ENCODE measurements around the gene SYT9.

SYT9 gene

DNA sequence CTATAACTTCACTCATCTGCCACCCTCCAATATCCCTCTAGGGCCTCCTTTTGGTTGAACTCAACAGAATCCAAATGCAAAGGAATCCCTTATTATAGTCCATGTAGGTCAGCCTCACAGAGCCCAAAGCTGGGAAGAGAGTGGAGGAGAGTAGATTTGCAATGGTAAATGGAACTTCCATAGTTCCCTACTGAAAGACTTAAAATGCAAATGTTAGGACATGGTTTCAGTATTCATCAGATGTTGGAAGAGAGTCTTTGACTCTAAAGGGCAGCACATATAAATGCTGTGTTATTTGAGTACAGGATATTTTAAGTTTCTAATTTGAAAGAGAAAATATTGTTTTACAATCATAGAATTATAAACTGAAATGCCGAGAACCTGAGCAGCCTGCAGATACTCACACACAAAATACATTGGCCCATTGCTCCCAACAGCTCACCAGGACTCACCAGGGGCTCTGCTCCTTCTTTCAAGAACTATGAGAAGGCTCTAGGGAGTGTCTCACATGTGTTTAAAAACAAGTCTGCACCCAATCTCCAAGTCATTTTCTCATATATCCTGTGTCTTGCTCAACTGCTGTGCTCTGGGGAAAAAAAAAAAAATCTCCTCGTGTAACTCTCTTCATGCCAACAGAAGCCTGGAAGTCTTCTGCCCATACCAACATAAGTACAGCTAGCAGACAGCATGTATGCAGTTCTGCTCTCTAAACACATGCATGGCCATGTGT lies 39.6 kb downstream of the SYT9 start:
- TF ChIP-seq GATA3 (IDR thresholded peaks at IDR 0.05; ENCODE audit: low read depth, low read length) (no peak), GATA2 (IDR thresholded peaks at IDR 0.05; ENCODE audit: low read depth, low read length) (no peak)

DNA sequence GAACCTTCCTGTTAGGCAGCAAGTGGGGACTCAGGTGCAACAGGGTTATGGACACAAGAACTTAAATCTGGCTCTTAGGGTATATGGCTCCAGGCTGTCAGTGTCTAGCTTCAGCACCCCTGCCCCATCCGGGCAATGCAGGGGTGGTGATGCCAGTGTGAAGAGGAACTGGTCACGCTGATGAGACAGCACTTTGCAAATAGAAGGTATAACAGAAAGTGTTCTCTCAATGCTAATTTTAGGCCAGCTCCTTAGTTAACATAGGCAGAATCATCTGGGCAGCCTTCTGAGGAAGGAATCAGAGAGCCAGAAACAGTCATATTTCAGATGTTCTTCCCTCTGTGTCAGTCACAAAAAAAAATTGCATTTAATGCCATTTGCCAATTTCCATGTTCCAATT lies 41.2 kb downstream of the SYT9 start:
- TF ChIP-seq GATA3 (IDR thresholded peaks at IDR 0.05; ENCODE audit: low read depth, low read length) (no peak), GATA2 (IDR thresholded peaks at IDR 0.05; ENCODE audit: low read depth, low read length) (no peak)

DNA sequence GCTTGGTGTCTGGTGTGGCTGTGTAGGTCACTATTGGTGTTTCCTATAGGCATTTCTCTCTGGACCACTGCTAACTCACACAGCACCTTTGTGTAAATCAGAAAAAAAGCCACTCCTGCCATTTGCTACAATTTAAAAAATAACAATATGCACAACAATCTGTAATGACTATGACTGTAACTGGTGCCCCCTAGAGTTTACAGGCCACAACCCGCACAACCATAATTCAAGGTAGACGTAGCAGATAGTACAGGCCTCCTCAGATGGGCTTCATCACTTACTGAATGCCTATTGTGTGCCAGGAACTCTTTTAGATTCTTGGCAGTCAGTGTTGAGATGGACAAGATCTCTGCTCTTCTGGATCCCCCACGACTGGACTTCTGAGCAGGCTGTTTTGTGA lies 47.7 kb downstream of the SYT9 start:
- no peak for TF ChIP-seq GATA3 (IDR thresholded peaks at IDR 0.05; ENCODE audit: low read depth, low read length)

DNA sequence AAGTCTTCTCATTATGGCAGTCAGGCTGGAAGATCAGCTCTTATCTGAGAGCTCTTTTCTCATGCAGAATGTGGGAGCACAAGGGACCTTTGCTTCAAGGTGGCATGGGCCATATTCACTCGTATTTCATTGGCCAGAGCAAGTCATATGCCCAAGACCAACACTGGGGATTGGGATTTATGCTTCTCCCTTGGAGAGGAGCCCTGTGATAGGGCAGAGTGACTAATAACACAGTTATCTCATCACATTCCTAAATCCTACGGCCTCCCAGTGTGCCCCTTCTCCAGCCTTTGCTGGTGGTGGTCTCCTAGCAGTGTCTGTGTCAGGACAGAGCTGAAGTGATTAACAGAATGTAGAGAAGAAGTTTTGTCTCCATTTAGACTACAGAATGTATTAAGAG lies 48.6 kb downstream of the SYT9 start:
- no peak for TF ChIP-seq GATA3 (IDR thresholded peaks at IDR 0.05; ENCODE audit: low read depth, low read length)
- TF ChIP-seq GATA2 (IDR thresholded peaks at IDR 0.05; ENCODE audit: low read depth, low read length) = no peak

DNA sequence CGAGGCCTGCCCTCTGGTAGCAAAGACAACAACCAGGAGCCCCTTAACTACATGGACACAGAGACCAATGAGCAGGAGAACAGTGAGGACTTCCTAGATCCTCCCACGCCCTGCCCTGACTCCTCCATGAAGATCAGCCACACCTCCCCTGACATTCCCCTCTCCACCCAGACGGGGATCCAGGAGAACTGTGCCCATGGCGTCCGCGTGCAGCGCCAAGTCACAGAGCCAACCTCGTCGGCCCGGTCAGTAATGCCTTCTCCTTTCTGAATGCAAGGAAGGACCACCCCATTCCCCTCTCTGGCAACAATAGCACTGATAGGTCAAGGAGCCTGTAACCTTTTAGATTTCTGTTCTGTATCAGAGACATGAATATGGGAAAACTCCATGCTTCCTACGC lies 51.4 kb downstream of the SYT9 start:
- TF ChIP-seq GATA2 (IDR thresholded peaks at IDR 0.05; ENCODE audit: low read depth, low read length) (no peak), GATA3 (IDR thresholded peaks at IDR 0.05; ENCODE audit: low read depth, low read length) (no peak)

DNA sequence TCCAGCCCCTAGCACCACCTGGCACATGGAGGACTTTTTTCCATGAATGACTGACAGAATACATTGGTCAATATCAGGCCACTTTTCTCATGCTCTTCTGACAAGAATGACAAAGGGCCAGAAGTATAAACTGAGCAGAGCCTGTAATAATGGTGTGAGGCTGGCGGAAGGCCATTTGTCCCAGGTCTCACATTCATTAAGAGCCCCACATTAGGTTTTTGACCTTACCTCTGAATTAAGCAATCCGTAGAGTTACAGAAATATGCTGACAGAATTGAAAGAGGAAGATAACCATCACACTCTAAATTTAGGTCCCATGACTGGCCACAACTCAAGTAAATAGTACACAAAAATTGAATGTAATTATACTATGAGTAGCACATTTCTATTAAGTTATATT lies 55.2 kb downstream of the SYT9 start:
- TF ChIP-seq GATA2 (IDR thresholded peaks at IDR 0.05; ENCODE audit: low read depth, low read length) = no peak
- no peak for TF ChIP-seq GATA3 (IDR thresholded peaks at IDR 0.05; ENCODE audit: low read depth, low read length)

DNA sequence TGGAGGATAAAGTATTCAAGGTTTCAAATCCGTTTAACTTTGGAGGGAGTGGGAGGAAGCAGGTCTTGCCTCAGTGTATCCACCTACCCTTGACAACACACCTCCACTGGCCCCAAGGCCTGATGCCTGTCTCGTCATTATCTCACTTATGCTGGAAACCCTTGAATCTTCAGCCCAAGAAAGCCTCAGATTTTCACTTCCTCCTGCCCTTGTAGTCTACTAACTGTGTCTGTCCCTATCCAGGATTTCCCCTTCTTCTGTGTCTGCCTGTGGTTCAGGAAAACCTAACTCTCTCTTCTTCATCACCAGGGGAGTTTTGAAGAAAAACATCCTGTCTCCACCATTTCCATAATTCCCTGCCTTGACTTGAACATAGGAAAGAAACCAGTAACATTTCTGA lies 56.1 kb downstream of the SYT9 start:
- no peak for TF ChIP-seq GATA3 (IDR thresholded peaks at IDR 0.05; ENCODE audit: low read depth, low read length)
- TF ChIP-seq GATA2 (IDR thresholded peaks at IDR 0.05; ENCODE audit: low read depth, low read length) = no peak

DNA sequence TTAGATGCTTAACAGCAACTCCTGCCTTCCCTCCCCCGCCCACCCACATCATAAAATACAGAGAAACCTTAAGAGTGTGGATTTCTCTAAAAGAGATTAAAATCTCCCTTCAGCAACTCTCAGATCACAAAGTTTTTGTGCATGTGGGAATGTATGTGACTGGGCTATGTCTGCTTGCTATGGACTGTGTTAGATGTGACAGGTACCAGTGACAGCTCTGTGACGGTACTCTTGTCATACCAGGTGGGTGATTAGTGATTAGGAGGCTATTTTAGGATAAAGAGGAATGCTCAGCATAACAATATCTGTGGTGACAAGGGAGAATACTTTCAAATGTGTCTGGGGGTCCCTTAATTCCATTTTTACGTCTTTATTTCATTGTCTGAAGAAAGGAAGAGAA lies 60.2 kb downstream of the SYT9 start:
- TF ChIP-seq GATA2 (IDR thresholded peaks at IDR 0.05; ENCODE audit: low read depth, low read length) (no peak), GATA3 (IDR thresholded peaks at IDR 0.05; ENCODE audit: low read depth, low read length) (no peak)

DNA sequence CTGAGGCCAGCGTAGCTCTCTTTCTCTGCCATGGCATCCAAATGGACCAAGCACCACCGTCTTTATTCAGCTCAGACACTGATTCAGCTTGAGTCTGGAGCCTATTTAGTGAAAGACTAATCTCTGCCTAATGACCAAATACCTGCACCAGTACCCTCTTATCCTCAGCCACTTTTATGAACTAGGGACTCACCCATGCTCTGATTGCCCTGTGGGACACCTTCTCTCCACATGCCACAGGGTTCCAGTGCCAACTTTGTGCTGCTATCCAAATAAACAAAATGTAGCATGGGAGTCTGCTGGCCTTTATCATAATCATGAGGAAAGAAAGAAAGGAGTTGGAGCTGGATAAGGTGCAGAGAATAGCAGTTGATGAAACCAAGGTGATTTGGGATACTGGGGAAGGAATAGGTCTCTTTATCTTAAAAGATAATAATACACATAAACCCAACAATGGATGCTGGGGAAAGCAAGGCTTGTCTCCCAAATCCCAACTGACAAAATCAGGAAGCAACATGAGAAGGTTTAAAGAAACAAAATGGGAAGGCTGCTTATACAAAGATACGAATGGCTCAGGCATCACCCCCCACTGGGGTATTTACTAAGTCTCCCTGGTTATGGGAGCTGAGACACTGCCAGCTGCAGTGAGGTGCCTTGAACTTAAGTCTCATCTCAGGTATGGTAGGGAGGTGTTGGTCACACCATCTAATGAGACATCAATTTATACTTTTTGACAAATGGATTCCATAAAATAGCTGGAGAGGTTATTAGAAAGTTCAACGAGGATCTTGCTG lies 63.3 kb downstream of the SYT9 start:
- no peak for TF ChIP-seq GATA2 (IDR thresholded peaks at IDR 0.05; ENCODE audit: low read depth, low read length)
- TF ChIP-seq GATA3 (IDR thresholded peaks at IDR 0.05; ENCODE audit: low read depth, low read length) = no peak

DNA sequence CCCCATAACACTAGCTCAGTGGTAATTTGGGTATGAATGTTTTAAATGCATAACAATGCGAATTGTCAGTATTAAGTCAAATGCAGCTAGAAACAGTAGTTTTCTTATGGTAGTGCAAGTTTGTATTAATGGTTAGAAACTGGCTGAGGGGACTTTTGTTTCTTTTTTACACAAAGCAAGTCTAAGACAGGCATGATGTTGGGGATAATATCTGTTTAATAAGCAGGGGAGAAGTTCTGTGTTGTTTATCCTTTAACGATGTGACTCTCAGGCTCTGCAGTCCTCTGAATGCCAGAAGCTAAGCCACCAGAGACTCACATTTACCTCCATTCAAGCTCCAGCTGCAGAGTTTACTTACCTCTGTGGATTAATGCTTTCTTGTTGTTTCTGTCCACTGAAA lies 67.8 kb downstream of the SYT9 start:
- TF ChIP-seq GATA2 (IDR thresholded peaks at IDR 0.05; ENCODE audit: low read depth, low read length) = no peak
- TF ChIP-seq GATA3 (IDR thresholded peaks at IDR 0.05; ENCODE audit: low read depth, low read length) = no peak

DNA sequence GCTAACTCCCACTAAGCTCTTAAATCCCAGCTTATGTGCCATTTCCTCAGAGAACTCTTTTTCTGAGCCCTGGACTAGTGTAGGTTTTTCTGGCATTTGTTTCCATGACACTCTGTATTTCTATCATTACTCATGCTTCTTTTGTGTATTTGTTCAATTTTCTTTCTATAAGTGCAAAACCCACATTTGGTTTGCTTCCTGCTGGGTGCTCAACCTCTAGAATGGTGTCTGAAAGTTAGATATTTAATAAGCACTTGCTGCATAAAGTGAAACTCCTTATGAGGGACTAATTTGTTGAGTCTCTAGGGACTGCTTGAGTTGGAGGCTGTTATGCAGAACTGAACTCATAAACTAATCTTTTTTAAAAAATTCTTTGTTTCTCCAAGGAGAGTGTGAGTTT lies 68.6 kb downstream of the SYT9 start:
- TF ChIP-seq GATA2 (IDR thresholded peaks at IDR 0.05; ENCODE audit: low read depth, low read length) (no peak), GATA3 (IDR thresholded peaks at IDR 0.05; ENCODE audit: low read depth, low read length) (no peak)

DNA sequence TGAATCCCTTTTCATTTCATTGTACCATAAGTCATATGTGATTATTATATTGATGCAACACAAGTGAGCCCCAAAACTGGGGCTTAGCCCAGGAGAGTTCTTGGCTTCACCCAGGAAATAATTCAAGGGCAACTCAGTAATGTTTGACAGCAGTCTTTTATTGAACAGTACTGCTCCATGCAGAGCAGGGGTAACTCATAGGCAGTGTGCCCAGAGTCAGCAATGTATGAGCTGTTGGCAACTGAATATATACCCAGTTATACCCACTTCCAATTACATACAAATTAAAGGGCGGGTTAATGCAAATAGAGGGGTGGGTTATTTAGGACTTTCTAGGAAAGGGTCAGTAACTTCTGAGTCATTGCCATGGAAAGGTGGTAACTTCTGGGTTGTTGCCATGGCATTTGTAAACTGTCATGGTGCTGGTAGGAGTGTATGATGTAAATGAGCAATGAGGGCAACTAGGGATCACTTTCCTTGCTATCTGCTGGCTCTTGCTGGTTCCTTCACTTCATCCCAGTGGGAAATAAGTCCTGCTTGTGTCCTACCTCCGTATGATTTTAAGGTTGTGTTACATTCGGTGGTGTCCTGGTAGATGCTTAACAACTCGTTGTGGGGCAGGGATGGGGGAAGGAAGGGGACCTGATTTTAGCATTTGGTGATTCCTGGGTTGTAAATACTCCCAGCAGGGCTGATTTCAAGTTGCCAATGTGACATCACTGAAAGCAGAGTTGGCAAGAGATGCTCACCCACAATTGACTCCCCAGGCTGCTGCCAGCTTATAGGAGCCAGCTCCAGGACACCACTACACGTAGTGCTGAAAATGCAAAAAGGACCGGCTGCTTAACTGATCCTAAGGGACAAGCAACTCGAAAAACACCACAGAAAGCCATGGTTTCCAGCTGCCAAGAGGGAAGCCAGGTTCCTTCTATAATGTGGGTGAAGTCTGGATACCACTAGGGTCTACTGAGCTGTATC lies 70.1 kb downstream of the SYT9 start:
- no peak for TF ChIP-seq GATA3 (IDR thresholded peaks at IDR 0.05; ENCODE audit: low read depth, low read length)
- TF ChIP-seq GATA2 (IDR thresholded peaks at IDR 0.05; ENCODE audit: low read depth, low read length) = no peak

DNA sequence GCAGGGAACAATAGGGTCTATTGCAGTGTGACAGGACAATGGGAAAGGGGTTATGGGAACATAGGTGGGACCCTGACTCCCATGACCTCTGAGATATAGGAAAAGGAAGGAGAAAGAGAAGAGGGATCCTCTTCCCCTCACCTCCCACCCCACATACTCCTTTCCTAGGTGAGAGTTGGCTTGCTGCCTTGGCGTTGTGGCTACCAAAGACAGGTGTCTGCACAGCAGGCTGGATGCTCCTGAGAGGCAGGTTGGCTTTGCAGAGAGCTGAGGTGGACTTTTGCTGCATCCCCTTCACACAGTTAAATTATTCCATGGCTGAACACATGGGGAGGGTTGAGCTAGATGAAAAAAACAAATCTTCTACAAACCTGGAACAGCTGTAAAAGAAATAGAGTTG lies 80.7 kb downstream of the SYT9 start:
- TF ChIP-seq GATA3 (IDR thresholded peaks at IDR 0.05; ENCODE audit: low read depth, low read length) (no peak), GATA2 (IDR thresholded peaks at IDR 0.05; ENCODE audit: low read depth, low read length) (no peak)

DNA sequence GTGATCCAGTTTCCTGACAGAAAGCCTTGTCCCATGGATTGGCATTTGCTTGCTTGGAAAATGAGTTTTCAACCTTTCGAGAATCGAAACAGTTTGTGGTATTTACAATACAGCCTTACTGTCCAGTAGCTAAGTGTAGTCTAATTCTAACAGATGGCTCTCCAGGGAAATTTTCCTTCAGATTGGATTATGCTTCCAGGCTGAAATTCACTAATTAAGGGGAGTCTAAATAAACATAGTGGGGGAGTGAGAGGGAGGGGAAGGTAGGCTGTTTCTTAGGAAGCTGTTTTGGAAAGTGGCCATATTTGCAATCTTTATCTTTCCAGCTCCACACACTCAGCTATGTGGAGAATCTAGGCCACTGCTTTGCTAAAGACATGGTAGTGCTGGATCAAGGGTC lies 81.3 kb downstream of the SYT9 start:
- TF ChIP-seq GATA3 (IDR thresholded peaks at IDR 0.05; ENCODE audit: low read depth, low read length) (no peak), GATA2 (IDR thresholded peaks at IDR 0.05; ENCODE audit: low read depth, low read length) (no peak)
